Tibial nerve (tissue), 4 donors: Measurements from ENCODE around the gene OR2M5.

Experiments used
- EP300 ChIP-seq, 2 donors: sonication (generic); formaldehyde crosslinking; IDR thresholded peaks; one replicate each; pipeline ENCODE4 v1.6.1; 2017; ENCODE audit warnings: antibody characterized with exemption in 2 of 2, mild to moderate bottlenecking in 1 of 2
- POLR2A ChIP-seq, 2 donors: fragments of 450-650 bp; IDR thresholded peaks; one replicate each; pipeline ENCODE4 v1.6.1; 2017; ENCODE audit warnings: antibody characterized with exemption in 2 of 2, mild to moderate bottlenecking in 2 of 2, moderate library complexity in 2 of 2
- TF ChIP-seq, protein P1 (sequence below), 5 experiments: fragments of 200-600 bp in 3 of 5; fragments of 450-650 bp in 2 of 5; sonication (generic) in 3 of 5; IDR thresholded peaks; one replicate each; pipeline ENCODE4 v1.5.1; 2016 to 2019; ENCODE audit warnings: antibody characterized with exemption in 5 of 5, mild to moderate bottlenecking in 3 of 5, moderate library complexity in 2 of 5

DNA sequence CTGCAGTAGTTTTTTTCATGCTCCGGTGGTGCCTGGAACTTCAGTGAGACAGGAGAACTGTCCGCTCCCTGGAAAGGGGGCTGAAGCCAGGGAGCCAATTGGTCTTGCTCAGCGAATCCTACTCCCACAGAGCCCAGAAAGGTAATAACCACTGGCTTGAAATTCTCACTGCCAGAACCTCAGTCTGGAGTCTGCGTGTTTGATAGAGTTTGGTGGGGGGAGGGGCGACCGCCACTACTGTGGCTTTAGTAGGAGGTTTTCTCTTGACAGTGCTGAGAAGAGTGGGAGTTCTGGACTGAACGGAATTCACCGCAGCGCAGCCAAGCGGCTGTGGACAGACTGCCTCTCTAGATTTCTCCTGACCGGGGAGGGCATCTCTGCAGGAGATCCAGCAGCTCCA is 44.1 kb downstream of the OR2M5 start:
- TF ChIP-seq, protein P1, sequence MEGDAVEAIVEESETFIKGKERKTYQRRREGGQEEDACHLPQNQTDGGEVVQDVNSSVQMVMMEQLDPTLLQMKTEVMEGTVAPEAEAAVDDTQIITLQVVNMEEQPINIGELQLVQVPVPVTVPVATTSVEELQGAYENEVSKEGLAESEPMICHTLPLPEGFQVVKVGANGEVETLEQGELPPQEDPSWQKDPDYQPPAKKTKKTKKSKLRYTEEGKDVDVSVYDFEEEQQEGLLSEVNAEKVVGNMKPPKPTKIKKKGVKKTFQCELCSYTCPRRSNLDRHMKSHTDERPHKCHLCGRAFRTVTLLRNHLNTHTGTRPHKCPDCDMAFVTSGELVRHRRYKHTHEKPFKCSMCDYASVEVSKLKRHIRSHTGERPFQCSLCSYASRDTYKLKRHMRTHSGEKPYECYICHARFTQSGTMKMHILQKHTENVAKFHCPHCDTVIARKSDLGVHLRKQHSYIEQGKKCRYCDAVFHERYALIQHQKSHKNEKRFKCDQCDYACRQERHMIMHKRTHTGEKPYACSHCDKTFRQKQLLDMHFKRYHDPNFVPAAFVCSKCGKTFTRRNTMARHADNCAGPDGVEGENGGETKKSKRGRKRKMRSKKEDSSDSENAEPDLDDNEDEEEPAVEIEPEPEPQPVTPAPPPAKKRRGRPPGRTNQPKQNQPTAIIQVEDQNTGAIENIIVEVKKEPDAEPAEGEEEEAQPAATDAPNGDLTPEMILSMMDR (IDR thresholded peaks at IDR 0.05): no peak
- TF ChIP-seq EP300 (IDR thresholded peaks at IDR 0.05) (no peak), POLR2A (IDR thresholded peaks at IDR 0.05) (no peak)
